H1 (cell line): ENCODE data around the gene PDK2. TPM values are rescaled to one million over a fixed set of nuclear protein-coding genes. Genes with fewer than 3 reads are reported as not detected.

Source experiments
- CTCF ChIA-PET: fragments of 300-600 bp; sonication (Branson Sonifier 250); formaldehyde crosslinking; loops from one replicate; lab custom pipeline; 2021; ENCODE audit not compliant: partially characterized antibody; lab: Charles Lee
- POLR2A ChIA-PET: fragments of 300-600 bp; sonication (Branson Sonifier 250); formaldehyde crosslinking; loops from one replicate; lab custom pipeline; 2021; ENCODE audit warnings: inconsistent platforms; ENCODE audit not compliant: partially characterized antibody; lab: Charles Lee
- DNase-seq, 2 experiments: peaks; one replicate each; pipeline versions ENCODE4 v3.0.0 to v3.0.0-alpha.2; 2010 to 2022; ENCODE audit warnings: low spot score in 2 of 2, low read depth in 1 of 2, mixed read lengths in 1 of 2
- FAIRE-seq: peaks from 2 replicates; lab custom pipeline; 2011; peaks lifted over from hg19 to GRCh38; lab: Jason Lieb, UNC
- H2AFZ ChIP-seq: 2 replicates; pipeline ENCODE4 v1.8.1; 2012; ENCODE audit warnings: low read length, inconsistent platforms
- H2AK5ac ChIP-seq: 2 replicates; pipeline ENCODE4 v1.6.1; 2013; ENCODE audit warnings: low read depth, low read length
- H2BK120ac ChIP-seq: replicated peaks from 2 replicates; pipeline ENCODE3; 2013; ENCODE audit warnings: low read depth, low read length, inconsistent platforms
- H2BK12ac ChIP-seq: 2 replicates; pipeline ENCODE4 v1.6.1; 2013; ENCODE audit warnings: low read depth, low read length
- H2BK15ac ChIP-seq: 2 replicates; pipeline ENCODE4 v1.6.1; 2013; ENCODE audit warnings: low read length
- H2BK20ac ChIP-seq: 2 replicates; pipeline ENCODE4 v1.6.1; 2013; ENCODE audit warnings: low read length
- H2BK5ac ChIP-seq: 2 replicates; pipeline ENCODE4 v1.6.1; 2013; ENCODE audit warnings: low read depth, low read length
- H3K14ac ChIP-seq: 2 replicates; pipeline ENCODE4 v1.6.1; 2013; ENCODE audit warnings: inconsistent platforms; ENCODE audit not compliant: insufficient read length
- H3K18ac ChIP-seq: 2 replicates; pipeline ENCODE4 v1.6.1; 2013; ENCODE audit warnings: low read length; ENCODE audit errors: extremely low read depth
- H3K23ac ChIP-seq: 2 replicates; pipeline ENCODE4 v1.6.1; 2013; ENCODE audit warnings: inconsistent platforms; ENCODE audit not compliant: insufficient read length
- H3K23me2 ChIP-seq: 2 replicates; pipeline ENCODE4 v1.6.1; 2013; ENCODE audit warnings: low read depth, low read length
- H3K27ac ChIP-seq: 2 replicates; pipeline ENCODE4 v1.6.1; 2011; ENCODE audit warnings: low read depth, low read length, inconsistent platforms
- H3K27me3 ChIP-seq, 4 experiments: replicated peaks in 1 of 4; 1 replicate in 1 of 4; 2 replicates in 3 of 4; pipeline versions ENCODE4 v1.6.1 to v1.8.1; 2011 to 2013; ENCODE audit warnings: low read length in 3 of 4, mild to moderate bottlenecking in 3 of 4, inconsistent platforms in 2 of 4, mixed read lengths in 2 of 4, moderate library complexity in 1 of 4; ENCODE audit not compliant: control insufficient read depth in 3 of 4, insufficient read depth in 3 of 4; ENCODE audit errors: extremely low read depth in 1 of 4
- H3K36me3 ChIP-seq, 4 experiments: 2 replicates each; pipeline versions ENCODE4 v1.6.1 to v1.8.1; 2011 to 2013; ENCODE audit warnings: mild to moderate bottlenecking in 4 of 4, low read length in 3 of 4, moderate library complexity in 2 of 4, control low read depth in 1 of 4, inconsistent platforms in 1 of 4; ENCODE audit not compliant: insufficient read depth in 4 of 4, control insufficient read depth in 2 of 4
- H3K4ac ChIP-seq: replicated peaks from 2 replicates; pipeline ENCODE3; 2013; ENCODE audit warnings: low read length, low read depth, mixed read lengths, inconsistent platforms; ENCODE audit not compliant: insufficient read length
- H3K4me1 ChIP-seq, 4 experiments: replicated peaks in 1 of 4; 1 replicate in 1 of 4; 2 replicates in 3 of 4; pipeline versions ENCODE4 v1.6.1 to v1.8.1; 2011 to 2013; ENCODE audit warnings: low read length in 3 of 4, inconsistent platforms in 2 of 4, mixed read lengths in 1 of 4; ENCODE audit not compliant: insufficient read depth in 4 of 4, control insufficient read depth in 3 of 4
- H3K4me2 ChIP-seq, 2 experiments: 2 replicates each; pipeline versions ENCODE4 v1.6.1 to v1.8.1; 2011 to 2013; ENCODE audit warnings: low read depth in 2 of 2, low read length in 2 of 2, control low read depth in 1 of 2, inconsistent platforms in 1 of 2, mild to moderate bottlenecking in 1 of 2; ENCODE audit not compliant: insufficient read depth in 1 of 2
- H3K4me3 ChIP-seq, 4 experiments: fragments of 200-600, 300-600 bp in 1 of 4; sonication (generic), shearing (Covaris generic), sonication (Bioruptor Twin) in 1 of 4; 2 replicates each; pipeline versions ENCODE4 v1.5.1 to v1.8.1; 2011 to 2016; ENCODE audit warnings: low read length in 4 of 4, low read depth in 3 of 4, control low read depth in 2 of 4, inconsistent platforms in 2 of 4, mild to moderate bottlenecking in 2 of 4, mixed read lengths in 1 of 4, moderate library complexity in 1 of 4; ENCODE audit not compliant: insufficient read depth in 2 of 4; ENCODE audit errors: extremely low read depth in 1 of 4
- H3K56ac ChIP-seq: replicated peaks from 2 replicates; pipeline ENCODE3; 2013; ENCODE audit warnings: low read depth, mild to moderate bottlenecking, mixed read lengths, low read length, inconsistent platforms; ENCODE audit not compliant: insufficient read length
- H3K79me1 ChIP-seq: 2 replicates; pipeline ENCODE4 v1.6.1; 2013; ENCODE audit warnings: low read depth, low read length, control low read depth
- H3K79me2 ChIP-seq, 2 experiments: 2 replicates each; pipeline versions ENCODE4 v1.6.1 to v1.8.1; 2012 to 2013; ENCODE audit warnings: low read length in 2 of 2, mild to moderate bottlenecking in 2 of 2, inconsistent platforms in 1 of 2; ENCODE audit not compliant: insufficient read depth in 2 of 2, control insufficient read depth in 1 of 2
- H3K9ac ChIP-seq, 4 experiments: replicated peaks in 1 of 4; 1 replicate in 1 of 4; 2 replicates in 3 of 4; pipeline versions ENCODE4 v1.6.1 to v1.8.1; 2011 to 2013; ENCODE audit warnings: low read depth in 3 of 4, low read length in 3 of 4, control low read depth in 2 of 4, mild to moderate bottlenecking in 2 of 4, moderate library complexity in 2 of 4, inconsistent platforms in 1 of 4; ENCODE audit errors: extremely low read depth in 1 of 4
- H3K9me3 ChIP-seq, 2 experiments: 2 replicates each; pipeline versions ENCODE4 v1.6.1 to v1.8.1; 2012 to 2013; ENCODE audit warnings: mild to moderate bottlenecking in 2 of 2, moderate library complexity in 2 of 2, control low read depth in 1 of 2, inconsistent platforms in 1 of 2, low read depth in 1 of 2, low read length in 1 of 2, mixed read lengths in 1 of 2; ENCODE audit not compliant: insufficient read depth in 2 of 2
- H4K20me1 ChIP-seq, 2 experiments: replicated peaks in 1 of 2; 2 replicates each; pipeline versions ENCODE3 to v1.8.1; 2011 to 2013; ENCODE audit warnings: inconsistent platforms in 2 of 2, low read length in 2 of 2, mild to moderate bottlenecking in 1 of 2; ENCODE audit not compliant: insufficient read depth in 2 of 2, control insufficient read depth in 1 of 2
- H4K5ac ChIP-seq: 2 replicates; pipeline ENCODE4 v1.6.1; 2013; ENCODE audit warnings: low read length, low read depth, mixed read lengths, inconsistent platforms; ENCODE audit not compliant: insufficient read length
- H4K8ac ChIP-seq: 2 replicates; pipeline ENCODE4 v1.8.0; 2013; ENCODE audit warnings: mild to moderate bottlenecking, moderate library complexity, low read length, inconsistent platforms; ENCODE audit not compliant: insufficient read depth; ENCODE audit errors: extremely low read depth
- H4K91ac ChIP-seq: replicated peaks from 2 replicates; pipeline ENCODE3; 2013; ENCODE audit warnings: low read length, mixed read lengths, inconsistent platforms; ENCODE audit not compliant: insufficient read length
- ATF2 ChIP-seq: IDR thresholded peaks from 2 replicates; pipeline ENCODE4 v1.6.1; 2012; ENCODE audit warnings: low read length, inconsistent platforms
- CHD2 ChIP-seq: IDR thresholded peaks from 2 replicates; pipeline ENCODE4 v1.6.1; 2012; ENCODE audit warnings: low read length, improper control_type of control experiment
- FOSL1 ChIP-seq: IDR thresholded peaks from 2 replicates; pipeline ENCODE4 v1.6.1; 2011; ENCODE audit warnings: mild to moderate bottlenecking, low read depth, low read length, moderate library complexity; ENCODE audit not compliant: insufficient read depth
- WGBS, 2 experiments: shearing (Covaris generic) in 1 of 2; methylation state at CpG; one replicate each; pipeline versions ENCODE4 v1.1.6 to v1.1.7; 2013 to 2015; ENCODE audit warnings: low lambda C conversion rate in 2 of 2, mixed read lengths in 2 of 2, inconsistent platforms in 1 of 2, low coverage in 1 of 2, missing lambda C conversion rate in 1 of 2; ENCODE audit not compliant: insufficient replicate concordance in 2 of 2, insufficient coverage in 1 of 2, insufficient read length in 1 of 2; ENCODE audit errors: extremely low coverage in 1 of 2, missing lambda C conversion rate in 1 of 2; 5-methylcytosine and 5-hydroxymethylcytosine counted together
- polyA plus RNA-seq, 7 experiments: library from polyadenylated mRNA; depleted of rRNA in 3 of 7; stranded (reverse) in 5 of 7; unstranded in 2 of 7; fragments of >200 nt in 5 of 7; fragments of 200-250 nt in 2 of 7; gene quantifications; 1 replicate in 5 of 7; 2 replicates in 1 of 7; 4 replicates in 1 of 7; pipeline versions ENCODE4 v1.2.1 to v1.2.3, GENCODE V29; 2011 to 2013; ENCODE audit warnings: missing spikeins in 2 of 7, mixed read lengths in 2 of 7
- total RNA-seq: library from RNA; stranded (reverse); fragmentation: NEBNext Ultra II Directional; extraction: Animal tissue kit (Norgen Biotek cat#: 25700); gene quantifications from 2 replicates; pipeline ENCODE4 v1.2.1, GENCODE V29; 2021

Gene PDK2
- total and polyA plus RNA-seq, 2 of the 8 experiments (the other 6 are each of a cell fraction or from before 2014, with no cell fraction given) = 18.3 to 121 TPM

- Histone ChIP-seq H3K79me1 (no peaks in the 10 kb centered on the region), H4K5ac (peak overlapping the region; percentile 2), H3K4me1 (peaks cover 7 to 30% (median 26%) of the 10 kb centered on the region in 4 experiments), H4K91ac (peak overlapping the region; percentile 50), H3K36me3 (no peaks in the 10 kb centered on the region), H2AK5ac (no peak overlapping the region), H2BK20ac (peak overlapping the region; percentile 90), H3K9me3 (no peaks in the 10 kb centered on the region), H3K9ac (no peak overlapping the region), H2BK12ac (peak overlapping the region; percentile 5), H3K23me2 (peaks cover 20% of the 10 kb centered on the region), H2BK5ac (peak overlapping the region; percentile 41; the same call in 1 of the 2 replicates), H3K14ac (no peak overlapping the region), H3K79me2 (no peaks in the 10 kb centered on the region), H3K4me3 (peak overlapping the region in 1 of 4 experiments; percentile 97; a peak in 1 of 8 replicates), H2BK120ac (peak overlapping the region; percentile 17), H2BK15ac (0 out of 2 replicates have a peak overlapping the region, but pooled peaks have one; percentile 19), H3K23ac (no peak overlapping the region), H3K4me2 (peak overlapping the region; percentile 70 to 92), H3K27ac (peak overlapping the region; percentile 6), H3K56ac (no peak overlapping the region), H4K8ac (no peak overlapping the region), H4K20me1 (no peaks in the 10 kb centered on the region), H3K27me3 (peaks cover 0 to 11% (median 2%) of the 10 kb centered on the region in 4 experiments; a peak in 4 of 7 replicates), H2AFZ (no peak overlapping the region), H3K4ac (peak overlapping the region; percentile 25), H3K18ac (peak overlapping the region; percentile 49; the same call in 1 of the 2 replicates)
- ChIA-PET CTCF (interaction anchor here (0.8 to 23.0 kb wide), 6 partner anchors 9 to 34 kb away, joined by 3 to 412 read pairs (median 21); partner anchors contain the start of genes PDK2 and PPP1R9B), POLR2A (interaction anchor here (0.8 to 3.5 kb wide), 10 partner anchors 9 to 50 kb away, joined by 3 to 13 read pairs (median 4); no protein-coding TSS in a partner anchor)
- 61% methylated on average over 6 of the region's 6 CpGs; no CpG with 5 or more reads in 1 of the 2 experiments for WGBS, 2 experiments
- FAIRE-seq (peak; percentile 7), DNase-seq (no peak)
- TF ChIP-seq CHD2 = no peak
- peak; percentile 80 for TF ChIP-seq FOSL1
- TF ChIP-seq ATF2 = no peak
These were observed 32.7 kb downstream of the PDK2 start for GRCh38 chr17:50127697-50128361.
